Neuronal stem cell (in vitro differentiated cells): ENCODE measurements around the gene FAM72C.
"Not testable (repeated sequence)": the region's sequence is repeated elsewhere in the genome, so short reads cannot be mapped to it uniquely, and the experiment has no call there.

Experiments used
- DNase-seq: peaks from one replicate; pipeline ENCODE4 v3.0.0-alpha.2; 2013; ENCODE audit warnings: low spot score
- H2AFZ ChIP-seq: one replicate; pipeline ENCODE4 v1.6.1; 2013; ENCODE audit warnings: mild to moderate bottlenecking, low read length, inconsistent platforms
- H2AK5ac ChIP-seq: 2 replicates; pipeline ENCODE4 v1.6.1; 2013; ENCODE audit warnings: low read depth, mild to moderate bottlenecking, inconsistent platforms, low read length, moderate library complexity, mixed read lengths
- H2BK120ac ChIP-seq: 2 replicates; pipeline ENCODE4 v1.6.1; 2013; ENCODE audit warnings: low read depth, mild to moderate bottlenecking, inconsistent platforms, low read length, moderate library complexity, mixed read lengths
- H2BK12ac ChIP-seq: one replicate; pipeline ENCODE4 v1.6.1; 2013; ENCODE audit warnings: low read length, inconsistent platforms
- H2BK15ac ChIP-seq: 2 replicates; pipeline ENCODE4 v1.6.1; 2013; ENCODE audit warnings: mild to moderate bottlenecking, low read length, inconsistent platforms, mixed read lengths
- H2BK5ac ChIP-seq: one replicate; pipeline ENCODE4 v1.6.1; 2013; ENCODE audit warnings: inconsistent platforms, mild to moderate bottlenecking, low read length, moderate library complexity
- H3K14ac ChIP-seq: one replicate; pipeline ENCODE4 v1.6.1; 2013; ENCODE audit warnings: low read length, inconsistent platforms
- H3K18ac ChIP-seq: 2 replicates; pipeline ENCODE4 v1.6.1; 2013; ENCODE audit warnings: low read length, inconsistent platforms
- H3K23ac ChIP-seq: 2 replicates; pipeline ENCODE4 v1.6.1; 2013; ENCODE audit warnings: low read depth, mild to moderate bottlenecking, mixed read lengths, low read length, inconsistent platforms; ENCODE audit not compliant: poor library complexity
- H3K27ac ChIP-seq: replicated peaks from 3 replicates; pipeline ENCODE4 v1.5.1; 2013; ENCODE audit warnings: low read length, inconsistent platforms
- H3K27me3 ChIP-seq, 3 experiments: 2 replicates each; pipeline ENCODE4 v1.6.1; 2013; ENCODE audit warnings: low read length in 3 of 3, mild to moderate bottlenecking in 2 of 3, inconsistent platforms in 1 of 3, low read depth in 1 of 3, mixed read lengths in 1 of 3, moderate library complexity in 1 of 3; ENCODE audit not compliant: control insufficient read depth in 3 of 3, insufficient read depth in 3 of 3
- H3K36me3 ChIP-seq, 2 donors: replicated peaks in 1 of 2; 2 replicates each; pipeline ENCODE4 v1.6.1; 2013; ENCODE audit warnings: low read length in 2 of 2; ENCODE audit not compliant: control insufficient read depth in 2 of 2, insufficient read depth in 2 of 2
- H3K4ac ChIP-seq: 2 replicates; pipeline ENCODE4 v1.6.1; 2013; ENCODE audit warnings: inconsistent platforms, mild to moderate bottlenecking, low read length, moderate library complexity
- H3K4me1 ChIP-seq, 2 donors: 1 replicate in 1 of 2; 2 replicates in 1 of 2; pipeline ENCODE4 v1.6.1; 2013; ENCODE audit warnings: low read length in 2 of 2, low read depth in 1 of 2; ENCODE audit not compliant: control insufficient read depth in 2 of 2, insufficient read depth in 1 of 2
- H3K4me2 ChIP-seq: one replicate; pipeline ENCODE4 v1.6.1; 2013; ENCODE audit warnings: mild to moderate bottlenecking, low read length, inconsistent platforms; ENCODE audit not compliant: insufficient read depth, poor library complexity, severe bottlenecking
- H3K4me3 ChIP-seq, 2 donors: 2 replicates each; pipeline ENCODE4 v1.5.1; 2013; ENCODE audit warnings: low read length in 2 of 2, mild to moderate bottlenecking in 2 of 2, inconsistent platforms in 1 of 2, moderate library complexity in 1 of 2
- H3K79me1 ChIP-seq: one replicate; pipeline ENCODE4 v1.6.1; 2013; ENCODE audit warnings: low read depth, mild to moderate bottlenecking, inconsistent platforms, low read length, moderate library complexity
- H3K9ac ChIP-seq: one replicate; pipeline ENCODE4 v1.6.1; 2013; ENCODE audit warnings: mild to moderate bottlenecking, low read depth, low read length, inconsistent platforms; ENCODE audit not compliant: poor library complexity
- H3K9me3 ChIP-seq, 2 donors: replicated peaks in 1 of 2; 2 replicates each; pipeline versions ENCODE3 to v1.6.1; 2013; ENCODE audit warnings: low read length in 2 of 2, mild to moderate bottlenecking in 2 of 2, inconsistent platforms in 1 of 2, low read depth in 1 of 2, mixed read lengths in 1 of 2, moderate library complexity in 1 of 2; ENCODE audit not compliant: control insufficient read depth in 2 of 2, insufficient read depth in 1 of 2
- H4K8ac ChIP-seq: one replicate; pipeline ENCODE4 v1.6.1; 2013; ENCODE audit warnings: low read depth, mild to moderate bottlenecking, inconsistent platforms, low read length, moderate library complexity
- H4K91ac ChIP-seq: one replicate; pipeline ENCODE4 v1.6.1; 2013; ENCODE audit warnings: low read length, low read depth, mild to moderate bottlenecking, inconsistent platforms; ENCODE audit not compliant: poor library complexity
- WGBS, 2 donors: extraction: QIAGEN DNeasy Blood & Tissue Kit; methylation state at CpG; one replicate each; pipeline ENCODE4 v1.1.7; 2013; ENCODE audit warnings: missing lambda C conversion rate in 2 of 2, mixed read lengths in 1 of 2; ENCODE audit not compliant: insufficient read length in 2 of 2, insufficient replicate concordance in 1 of 2; ENCODE audit errors: extremely low coverage in 2 of 2; 5-methylcytosine and 5-hydroxymethylcytosine counted together

FAM72C gene

GRCh38 chr1:143984721-143985473 lies 13.1 kb upstream of the FAM72C start:
- not testable (repeated sequence) for H3K4me2 ChIP-seq, H3K4me1 ChIP-seq, DNase-seq, H3K79me1 ChIP-seq, H3K14ac ChIP-seq, H2BK12ac ChIP-seq, H3K4ac ChIP-seq, H3K27me3 ChIP-seq, H3K18ac ChIP-seq, H4K91ac ChIP-seq, H2BK5ac ChIP-seq, H4K8ac ChIP-seq, H2BK15ac ChIP-seq, H2BK120ac ChIP-seq, H2AFZ ChIP-seq, H3K23ac ChIP-seq, H3K4me3 ChIP-seq, H3K9me3 ChIP-seq, H3K9ac ChIP-seq, H3K36me3 ChIP-seq, H2AK5ac ChIP-seq, H3K27ac ChIP-seq
- no CpG with 5 or more reads among the region's 7 CpGs for WGBS, 2 donors

DNA sequence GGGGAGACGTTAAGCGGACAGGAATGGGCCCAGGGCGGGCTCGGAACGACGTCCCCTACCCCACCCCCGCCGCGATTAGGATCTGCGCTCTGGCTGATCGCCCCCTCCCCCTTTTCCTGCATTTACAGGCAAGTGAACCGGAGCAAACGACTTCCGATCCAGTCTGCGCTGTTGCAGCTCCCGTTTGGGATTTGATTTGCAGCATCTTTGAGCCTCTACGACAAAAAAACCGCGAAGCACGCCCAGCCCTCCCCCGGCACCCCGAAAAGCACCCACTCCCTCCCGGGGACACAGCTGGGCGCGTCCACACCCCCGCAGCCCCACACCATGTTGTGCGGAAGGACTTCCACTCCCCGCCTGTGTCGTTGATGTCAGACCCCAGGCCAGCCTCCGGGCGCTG lies 2.6 kb upstream of the FAM72C start:
- H3K4me1 ChIP-seq, H2BK15ac ChIP-seq, H2BK120ac ChIP-seq, H2AFZ ChIP-seq, H3K4ac ChIP-seq, H3K9ac ChIP-seq, DNase-seq, H3K14ac ChIP-seq, H3K18ac ChIP-seq, H2BK5ac ChIP-seq, H3K79me1 ChIP-seq, H4K91ac ChIP-seq, H2AK5ac ChIP-seq, H3K36me3 ChIP-seq, H4K8ac ChIP-seq, H3K23ac ChIP-seq, H3K27ac ChIP-seq, H3K9me3 ChIP-seq, H2BK12ac ChIP-seq, H3K4me2 ChIP-seq, H3K27me3 ChIP-seq: not testable (repeated sequence)
- WGBS, 2 donors = no CpG with 5 or more reads among the region's 31 CpGs
- peak overlapping the region in 1 of 2 donors; percentile 45 for H3K4me3 ChIP-seq

- not testable (repeated sequence) for H3K27ac ChIP-seq, H2BK120ac ChIP-seq, H3K9ac ChIP-seq, H2BK5ac ChIP-seq, H3K9me3 ChIP-seq, H2BK12ac ChIP-seq, H3K36me3 ChIP-seq, H2AK5ac ChIP-seq, H3K79me1 ChIP-seq, H3K27me3 ChIP-seq, H4K91ac ChIP-seq, H3K4ac ChIP-seq, H3K14ac ChIP-seq, H3K23ac ChIP-seq, H2AFZ ChIP-seq, H3K18ac ChIP-seq, H3K4me1 ChIP-seq, DNase-seq, H4K8ac ChIP-seq, H2BK15ac ChIP-seq
- Histone ChIP-seq H3K4me3 (peak overlapping the region in 1 of 2 donors; percentile 42), H3K4me2 (peak overlapping the region; percentile 33)
- no CpG with 5 or more reads among the region's 37 CpGs for WGBS, 2 donors
Measured at GRCh38 chr1:143973876-143974414, 2.2 kb upstream of the FAM72C start.

DNA sequence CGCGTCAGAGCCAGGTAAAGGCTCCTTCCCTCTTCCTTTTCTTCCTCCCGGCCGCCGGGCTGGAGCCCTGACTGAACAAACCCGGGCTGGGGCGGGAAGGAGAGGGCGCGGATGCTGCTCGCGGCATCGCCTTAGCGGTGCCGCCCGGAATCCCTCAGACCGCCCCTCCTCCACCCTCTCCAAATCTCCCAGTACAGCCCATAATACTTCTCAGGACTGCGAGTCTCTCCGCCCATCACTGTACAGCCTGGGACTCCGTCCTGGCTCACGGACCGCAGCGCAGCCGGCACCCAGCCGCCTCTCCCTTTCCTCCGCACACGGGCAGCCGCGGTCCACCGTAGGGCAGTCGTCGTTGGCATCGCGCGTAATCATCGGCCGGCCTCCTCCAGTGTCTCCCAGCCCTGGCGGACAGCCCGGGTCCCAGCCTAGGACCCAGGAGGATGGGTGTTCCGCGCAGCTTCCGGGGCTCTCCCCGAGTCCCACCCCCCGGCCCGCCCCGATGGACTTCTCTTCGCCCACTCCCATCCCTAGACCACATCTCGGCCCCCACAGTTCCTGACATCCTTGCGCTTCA lies 1.1 kb upstream of the FAM72C start:
- H3K4me3 ChIP-seq, H3K9me3 ChIP-seq, H3K27me3 ChIP-seq, DNase-seq, H4K8ac ChIP-seq, H3K27ac ChIP-seq, H3K18ac ChIP-seq, H3K14ac ChIP-seq, H4K91ac ChIP-seq, H3K4me2 ChIP-seq, H2BK12ac ChIP-seq, H3K9ac ChIP-seq, H3K79me1 ChIP-seq, H3K36me3 ChIP-seq, H3K23ac ChIP-seq, H3K4me1 ChIP-seq, H2AFZ ChIP-seq, H2BK120ac ChIP-seq, H3K4ac ChIP-seq, H2BK5ac ChIP-seq, H2BK15ac ChIP-seq, H2AK5ac ChIP-seq: not testable (repeated sequence)
- no CpG with 5 or more reads among the region's 48 CpGs for WGBS, 2 donors
